Medulla oblongata (tissue), 1 donor: Measurements from ENCODE around the gene HNRNPL.
"Not testable (repeated sequence)": the region's sequence is repeated elsewhere in the genome, so short reads cannot be mapped to it uniquely, and the experiment has no call there.

Experiments
- DNase-seq: peaks from one replicate; pipeline ENCODE4 v3.0.0-alpha.2; 2015; ENCODE audit errors: extremely low spot score

Gene HNRNPL

DNA sequence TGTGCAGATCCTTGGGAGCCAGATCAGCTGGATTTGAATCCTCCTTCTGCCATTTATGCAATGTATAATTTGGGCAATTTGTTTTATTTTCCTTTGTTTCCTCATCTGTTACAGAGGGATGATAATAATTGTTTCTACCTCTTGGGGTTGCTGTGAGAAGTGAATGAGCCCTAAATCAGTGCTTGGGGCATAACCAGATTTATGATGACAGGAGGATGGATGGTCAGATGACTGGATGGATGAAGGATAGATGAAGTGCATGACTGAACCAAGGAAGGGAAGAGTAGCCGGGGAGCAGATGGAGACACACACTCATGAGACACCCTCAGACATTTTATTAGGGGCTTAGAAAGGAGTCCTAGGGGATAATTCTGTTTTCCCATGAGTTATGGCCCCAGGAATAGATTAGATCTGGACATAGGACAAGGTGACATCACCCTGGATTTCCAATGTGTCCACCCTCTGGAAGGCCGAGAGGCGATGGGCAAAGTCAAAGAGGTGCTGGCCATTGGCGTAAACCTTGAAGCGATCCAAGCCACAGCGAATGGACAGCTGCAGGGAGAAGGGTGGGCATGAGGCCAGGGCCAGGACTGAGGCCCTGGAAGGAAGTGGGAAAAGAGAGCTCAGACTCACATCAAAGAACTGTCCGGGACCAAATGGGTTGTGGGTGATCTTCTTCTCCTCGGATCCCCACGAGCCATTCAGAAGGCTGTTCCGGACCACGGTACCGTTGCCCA, 48.3 kb downstream of the HNRNPL start:
- no peak for DNase-seq

DNA sequence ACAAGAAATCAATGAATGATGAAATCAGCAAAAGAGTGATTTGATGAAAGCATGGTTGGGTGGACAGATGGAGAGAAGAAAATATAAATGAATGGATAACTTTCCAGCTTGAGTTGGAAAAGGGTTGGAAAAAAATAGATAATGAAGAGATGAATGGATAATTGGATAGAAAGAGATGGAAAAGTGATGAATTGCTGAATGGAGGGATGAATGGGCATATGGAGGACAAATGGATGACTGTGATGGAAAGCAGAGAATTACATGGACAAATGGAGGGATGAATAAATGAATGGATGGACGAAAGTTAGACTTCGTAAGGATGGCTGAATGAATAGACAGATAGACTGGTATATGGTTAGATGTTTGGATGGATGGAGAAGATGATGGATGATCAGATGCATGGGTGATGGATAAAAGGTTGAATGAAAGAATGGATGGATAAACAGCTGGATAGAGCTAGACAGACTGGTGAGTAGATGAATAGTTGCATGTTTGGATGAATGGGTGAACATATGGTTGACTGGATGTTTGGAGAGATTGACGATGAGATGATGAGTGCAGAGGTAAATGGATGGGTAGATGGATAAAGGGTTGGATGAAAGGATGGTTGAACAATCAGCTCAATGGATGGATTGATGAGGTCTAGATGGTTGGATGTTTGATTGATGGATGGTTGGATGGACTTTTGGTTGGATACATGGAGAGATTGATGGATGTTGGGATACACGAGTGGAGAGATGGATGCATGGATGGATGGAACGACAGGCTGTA, 49.0 kb downstream of the HNRNPL start:
- no peak for DNase-seq

DNA sequence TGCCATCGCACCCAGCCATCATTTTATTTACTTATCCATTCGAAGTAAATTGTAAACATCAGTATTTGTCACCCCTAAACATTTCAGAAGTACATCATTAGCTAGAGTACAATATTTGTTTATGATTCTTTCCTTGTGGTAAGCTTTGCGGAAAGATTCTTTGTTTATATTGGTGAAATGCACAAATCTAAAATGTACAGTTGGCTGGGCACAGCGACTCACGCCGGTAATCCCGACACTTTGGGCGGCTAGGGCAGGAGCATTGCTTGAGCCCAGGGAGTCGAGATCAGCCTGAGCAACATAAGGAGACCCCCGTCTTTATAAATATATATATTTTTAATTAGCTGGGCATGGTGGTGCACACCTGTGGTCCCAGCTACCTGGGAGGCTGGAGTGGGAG, 50.7 kb downstream of the HNRNPL start:
- DNase-seq = no peak

DNA sequence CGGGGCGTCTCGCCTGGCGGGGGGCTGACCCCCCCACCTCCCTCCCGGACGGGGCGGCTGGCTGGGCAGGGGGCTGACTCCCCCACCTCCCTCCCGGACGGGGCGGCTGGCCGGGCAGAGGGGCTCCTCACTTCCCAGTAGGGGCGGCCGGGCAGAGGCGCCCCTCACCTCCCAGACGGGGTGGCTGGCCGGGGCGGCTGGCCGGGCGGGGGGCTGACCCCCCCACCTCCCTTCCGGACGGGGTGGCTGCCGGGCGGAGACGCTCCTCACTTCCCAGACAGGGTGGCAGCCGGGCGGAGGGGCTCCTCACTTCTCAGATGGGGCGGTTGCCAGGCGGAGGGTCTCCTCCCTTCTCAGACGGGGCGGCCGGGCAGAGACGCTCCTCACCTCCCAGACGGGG, 52.0 kb downstream of the HNRNPL start:
- not testable (repeated sequence) for DNase-seq

DNA sequence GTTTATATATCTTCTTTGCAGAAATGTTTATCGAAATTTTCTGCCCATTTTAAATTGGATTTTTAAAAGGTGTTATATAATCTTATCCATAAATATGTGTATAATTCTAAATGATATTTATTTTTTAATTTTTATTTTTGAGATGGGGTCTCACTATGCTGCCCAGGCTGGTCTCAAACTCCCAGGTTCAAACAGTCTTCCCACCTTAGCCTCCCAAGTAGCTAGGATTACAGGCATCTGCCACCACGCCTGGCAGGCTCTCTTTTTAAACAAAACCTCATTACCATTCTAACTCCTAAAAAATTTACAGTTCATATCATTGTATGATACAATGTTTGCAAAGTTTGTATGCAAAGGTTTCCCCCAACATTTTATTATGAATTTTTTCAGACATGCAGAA, 53.6 kb downstream of the HNRNPL start:
- DNase-seq = no peak

DNA sequence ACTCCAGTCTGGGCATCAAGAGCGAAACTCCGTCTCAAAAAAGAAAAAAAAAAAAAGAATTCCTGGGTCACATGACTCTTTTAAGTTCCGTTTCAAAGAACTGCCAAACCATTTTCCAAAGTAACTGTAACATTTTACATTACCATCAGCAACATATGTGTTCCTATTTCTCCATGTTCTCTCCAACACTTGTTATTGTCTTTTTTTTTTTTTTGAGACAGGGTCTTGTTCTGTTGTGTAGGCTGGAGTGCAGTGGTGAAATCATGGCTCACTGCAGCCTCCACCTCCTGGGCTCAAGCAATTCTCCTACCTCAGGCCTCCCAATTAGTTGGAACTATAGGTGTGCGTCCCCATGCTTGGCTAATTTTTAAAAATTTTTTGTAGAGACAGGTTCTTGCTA, 54.2 kb downstream of the HNRNPL start:
- DNase-seq = no peak

DNA sequence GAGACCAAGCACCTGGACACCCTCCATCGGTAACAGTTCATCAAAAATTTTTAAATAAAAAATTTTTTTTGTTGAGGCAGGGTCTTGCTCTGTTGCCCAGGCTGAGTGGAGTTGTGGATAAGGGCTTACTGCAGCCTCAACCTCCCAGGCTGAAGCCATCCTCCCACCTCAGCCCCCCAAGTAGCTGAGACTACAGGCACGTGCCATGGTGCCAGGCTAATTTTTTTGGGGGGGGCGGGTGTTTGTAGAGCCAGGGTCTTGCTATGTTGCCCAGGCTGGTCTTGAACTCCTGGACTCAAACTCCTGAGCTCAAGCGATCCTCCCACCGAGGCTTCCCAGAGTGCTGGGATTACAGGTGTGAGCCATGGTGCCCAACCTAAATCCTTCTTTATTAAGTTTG, 56.1 kb downstream of the HNRNPL start:
- DNase-seq = no peak

DNA sequence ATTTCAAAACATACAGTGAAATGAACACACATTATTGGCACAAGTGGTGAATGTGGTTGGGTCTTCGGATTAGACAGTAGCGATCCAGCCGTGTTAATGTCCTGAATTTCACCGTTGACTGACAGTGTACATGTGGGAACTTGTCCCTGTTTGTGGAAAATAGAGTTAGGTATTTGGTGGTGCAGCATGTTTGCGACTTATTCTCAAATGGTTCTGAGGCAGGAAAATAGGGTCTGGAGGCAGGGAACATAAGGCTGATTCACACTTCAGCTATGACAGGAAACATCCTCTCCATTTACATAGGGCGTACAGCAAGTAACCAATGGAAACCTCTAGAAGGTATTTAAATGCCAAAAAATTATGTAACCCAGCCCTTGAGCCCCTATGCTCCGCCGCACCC, 56.6 kb downstream of the HNRNPL start:
- DNase-seq = no peak

DNA sequence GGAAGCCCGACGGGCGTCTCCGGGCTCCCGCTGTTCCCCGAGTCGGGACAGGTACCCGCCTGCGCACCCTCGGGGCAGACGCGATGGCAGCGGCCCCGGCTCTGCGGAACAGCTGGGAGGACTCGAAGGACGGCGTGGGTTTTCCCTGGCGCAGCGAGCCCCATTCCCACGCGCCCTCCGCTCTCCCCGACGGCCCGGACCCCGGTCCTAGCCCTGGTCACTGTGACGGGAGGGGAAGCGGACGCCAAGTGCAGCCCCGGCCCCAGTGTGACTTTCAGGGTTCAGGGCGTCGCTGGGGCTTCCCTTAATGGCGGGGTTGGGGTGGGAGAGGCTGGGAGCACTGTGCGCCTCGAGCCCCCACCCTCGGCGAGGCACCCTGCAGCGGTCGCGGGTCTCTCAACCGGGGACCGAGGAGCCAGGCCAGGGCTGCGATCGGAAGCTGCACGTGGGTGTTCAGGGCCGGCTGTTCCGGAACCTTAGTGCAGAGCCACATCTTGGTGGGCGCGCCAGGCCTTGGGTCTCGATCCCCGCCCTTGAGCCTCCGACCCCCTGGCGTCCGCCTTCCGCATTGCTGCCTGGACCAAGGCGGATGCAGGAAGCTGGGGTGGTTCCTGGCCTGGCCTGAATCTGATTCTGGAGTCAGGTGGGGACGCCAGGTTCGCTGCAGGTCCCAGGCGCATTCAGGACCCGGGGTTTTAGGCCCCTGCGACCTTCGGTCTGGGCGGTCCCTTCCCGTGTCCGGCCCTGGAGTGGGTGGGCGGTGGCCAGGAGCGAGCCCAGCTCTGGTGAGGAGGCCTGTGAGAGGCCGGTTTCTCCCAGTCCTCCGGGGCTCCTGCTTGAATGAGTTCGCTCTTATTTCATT, 57.3 kb downstream of the HNRNPL start:
- DNase-seq = no peak

DNA sequence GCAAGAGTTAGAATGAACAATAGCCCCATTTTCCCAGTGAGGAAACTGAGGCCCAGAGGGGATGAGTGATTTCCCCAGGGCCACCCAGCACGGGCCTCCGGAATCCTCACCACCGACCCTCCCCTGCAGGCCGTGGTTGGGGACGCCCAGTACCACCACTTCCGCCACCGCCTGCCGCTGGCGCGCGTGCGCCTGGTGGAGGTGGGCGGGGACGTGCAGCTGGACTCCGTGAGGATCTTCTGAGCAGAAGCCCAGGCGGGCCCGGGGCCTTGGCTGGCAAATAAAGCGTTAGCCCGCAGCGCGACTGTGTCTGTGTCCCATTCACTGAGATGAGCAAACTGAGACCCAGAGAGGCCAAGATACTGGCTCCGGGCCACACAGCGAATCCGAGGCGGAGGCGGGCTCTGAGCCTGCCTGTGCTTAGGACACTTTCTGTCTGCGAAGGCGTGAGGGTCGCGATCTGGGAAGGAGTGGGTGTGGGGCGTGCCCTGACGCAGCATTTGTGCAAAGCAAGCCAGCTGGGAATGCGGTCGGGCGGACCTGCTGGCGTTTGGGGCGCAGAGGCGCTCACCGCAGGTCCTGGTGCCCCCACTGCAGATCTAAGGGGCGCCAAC, 58.2 kb downstream of the HNRNPL start:
- DNase-seq = not testable (repeated sequence)

DNA sequence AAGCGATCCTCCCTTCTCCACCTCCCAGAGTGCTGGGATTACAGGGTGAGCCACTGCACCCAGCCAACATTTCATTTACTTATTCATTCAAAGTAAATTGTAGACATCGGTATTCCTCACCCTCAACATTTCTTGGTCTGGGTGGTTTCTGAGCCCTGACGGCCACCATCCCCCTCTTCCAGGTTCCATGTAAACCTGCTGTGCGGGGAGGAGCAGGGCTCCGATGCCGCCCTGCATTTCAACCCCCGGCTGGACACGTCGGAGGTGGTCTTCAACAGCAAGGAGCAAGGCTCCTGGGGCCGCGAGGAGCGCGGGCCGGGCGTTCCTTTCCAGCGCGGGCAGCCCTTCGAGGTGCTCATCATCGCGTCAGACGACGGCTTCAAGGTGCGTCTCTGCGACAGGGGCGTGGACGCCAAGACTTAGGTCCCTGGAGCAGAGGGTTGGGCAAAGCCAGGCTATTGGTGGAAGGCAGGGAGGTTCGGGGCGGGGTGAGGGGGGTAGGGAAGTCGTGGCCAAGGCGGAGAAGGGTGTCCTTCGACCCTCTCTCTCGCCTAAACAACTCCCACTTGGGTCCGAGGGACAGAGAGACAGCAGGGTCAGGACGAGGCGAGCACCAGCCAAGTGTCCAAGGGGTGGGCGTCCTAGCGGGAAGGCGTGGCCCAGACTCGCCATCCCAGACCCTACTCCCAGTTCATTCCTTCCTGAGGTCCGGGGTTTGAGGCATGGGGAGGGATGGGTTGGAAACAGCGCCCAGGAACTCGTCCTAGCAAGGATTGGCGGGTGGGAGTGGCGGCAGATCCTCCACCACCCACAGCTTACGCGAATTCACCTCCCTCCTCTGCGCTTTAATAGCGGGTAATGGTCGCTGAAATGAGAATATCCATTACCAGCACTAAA, 59.0 kb downstream of the HNRNPL start:
- DNase-seq = not testable (repeated sequence)

DNA sequence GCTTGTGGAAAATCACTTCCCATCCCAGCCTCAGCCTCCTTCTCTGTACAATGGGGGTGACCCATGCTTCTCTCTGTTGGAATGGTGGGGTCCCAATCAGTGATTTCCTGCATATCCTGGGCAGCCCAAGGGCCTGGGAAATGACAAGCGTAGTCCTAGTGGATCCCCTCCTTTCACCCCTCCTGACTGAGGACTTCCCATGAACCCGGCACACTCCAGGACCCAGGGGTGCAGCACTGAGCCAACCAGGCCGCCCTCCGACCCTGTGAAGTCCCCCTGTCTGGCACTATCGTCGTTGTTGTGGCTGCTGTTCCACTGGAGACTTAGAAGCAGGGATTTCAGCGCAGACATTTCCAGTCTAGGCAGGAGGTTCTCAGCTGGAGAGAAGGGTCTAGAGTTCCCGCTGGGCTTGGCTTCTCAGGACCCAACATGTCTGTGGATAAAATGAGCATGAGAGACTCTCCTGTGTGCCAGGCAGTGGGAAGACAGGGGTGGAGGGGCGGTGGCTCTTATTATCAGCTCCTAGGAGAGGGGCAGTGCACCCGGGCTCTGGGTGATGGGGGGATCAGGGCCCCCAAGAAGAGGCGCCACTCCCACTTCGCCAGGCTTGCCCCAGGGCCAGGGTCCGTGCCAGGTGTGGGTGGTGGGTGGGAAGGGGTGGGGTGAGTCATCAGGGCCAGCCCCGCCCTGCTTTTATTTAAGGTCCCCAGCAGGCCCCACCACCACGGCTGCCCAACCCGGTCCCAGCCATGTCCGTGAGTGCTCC, 61.1 kb downstream of the HNRNPL start, which contains the start of gene LGALS7B:
LGALS7B (plus strand) TSS at position 723 of the 766 bp plus-strand sequence; CDS start at position 750, 27 bp downstream.
- no peak for DNase-seq

DNA sequence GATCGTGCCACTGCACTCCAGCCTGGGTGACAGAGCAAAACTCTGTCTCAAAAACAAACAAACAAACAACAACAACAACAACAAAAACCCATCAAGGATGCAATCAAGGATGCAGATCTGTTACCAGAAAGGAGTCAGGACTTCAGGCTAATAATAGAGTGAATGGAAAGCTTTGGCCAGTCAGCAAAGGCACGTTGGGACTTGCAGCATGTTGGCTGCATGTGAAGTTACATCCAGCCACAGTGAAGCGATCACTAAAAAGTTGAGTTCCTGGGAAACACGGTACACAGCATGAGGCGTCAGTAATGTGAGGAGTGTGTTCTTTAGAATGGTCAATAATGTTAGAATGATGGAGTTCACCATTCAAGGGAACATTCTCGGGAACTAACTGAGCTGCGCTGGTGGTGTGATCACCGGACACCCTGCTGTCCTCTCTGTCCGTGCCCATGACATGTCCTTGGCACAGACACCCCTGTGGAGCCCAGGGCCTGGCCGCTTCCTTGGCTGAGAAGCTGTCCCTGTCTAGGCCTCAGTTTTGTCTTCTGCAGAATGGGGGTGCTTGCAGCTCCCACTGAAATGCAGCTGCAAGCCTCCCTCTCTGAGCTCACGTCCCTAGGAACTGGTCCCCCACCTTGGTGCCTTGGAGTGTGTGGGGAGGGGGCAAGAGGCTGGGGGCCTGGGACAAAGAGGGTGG, 63.1 kb downstream of the HNRNPL start:
- DNase-seq = no peak
